AG10803 (cell line): ENCODE measurements around the gene OSBPL6.
"Not testable (repeated sequence)": the region's sequence is repeated elsewhere in the genome, so short reads cannot be mapped to it uniquely, and the experiment has no call there.

ENCODE experiments used
- DNase-seq: peaks from one replicate; pipeline ENCODE4 v3.0.0; 2010; ENCODE audit warnings: low read depth
- H3K4me3 ChIP-seq: 2 replicates; pipeline ENCODE4 v1.5.1; 2011; ENCODE audit warnings: mild to moderate bottlenecking, low read length, control low read depth
- CTCF ChIP-seq: conservative IDR thresholded peaks from 2 replicates; pipeline ENCODE4 v1.5.1; 2011; ENCODE audit warnings: mild to moderate bottlenecking, low read length, control low read depth, inconsistent platforms

The OSBPL6 gene

DNA sequence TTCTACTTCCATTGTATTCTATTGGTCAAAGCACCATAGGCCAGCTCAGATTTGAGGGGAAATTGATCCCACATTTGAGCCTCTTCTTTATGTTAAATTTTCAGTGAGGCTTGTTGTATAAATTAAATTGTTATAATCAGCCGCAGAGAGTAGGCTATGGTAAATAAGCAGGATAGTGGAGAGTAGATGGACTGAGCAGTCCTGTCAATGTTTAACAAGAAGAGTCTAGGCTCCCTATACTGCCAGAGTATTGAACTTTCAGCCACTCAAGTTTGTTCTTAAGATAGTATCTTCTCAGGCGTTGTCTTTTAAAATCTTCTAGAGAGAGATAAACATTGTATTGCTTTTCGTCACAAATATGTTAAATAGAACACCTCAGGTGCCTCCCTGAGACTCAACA, 155.7 kb downstream of the OSBPL6 start:
- H3K4me3 ChIP-seq: no peak overlapping the region
- no peak for DNase-seq
- no peak for TF ChIP-seq CTCF

- H3K4me3 ChIP-seq: not testable (repeated sequence)
These were observed 163.4 kb downstream of the OSBPL6 start for GRCh38 chr2:178357704-178358103.

GRCh38 chr2:178359192-178359912, 165.0 kb downstream of the OSBPL6 start:
- no peak overlapping the region for H3K4me3 ChIP-seq
- DNase-seq: no peak
- no peak for TF ChIP-seq CTCF

More at GRCh38 chr2:178357704-178358103, 163.4 kb downstream of the OSBPL6 start:
- DNase-seq: not testable (repeated sequence)

DNA sequence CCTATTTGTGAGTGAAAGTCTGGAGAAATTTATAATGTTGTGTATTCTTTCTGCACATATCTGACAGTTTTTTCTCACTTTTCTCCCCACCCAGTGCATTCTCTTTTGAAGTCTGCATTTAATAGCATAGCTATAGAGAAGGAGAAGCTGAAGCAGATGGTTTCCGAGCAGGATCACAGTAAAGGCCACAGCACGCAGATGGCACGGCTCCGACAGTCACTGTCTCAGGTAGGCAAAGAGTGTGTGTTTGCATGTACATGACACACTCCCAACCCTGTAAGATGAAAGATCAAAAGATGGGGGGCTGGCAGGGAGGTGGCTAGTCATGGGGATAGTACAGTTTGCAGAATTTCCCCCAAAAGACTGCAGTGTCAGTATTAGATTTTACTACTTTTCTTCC, 167.3 kb downstream of the OSBPL6 start:
- DNase-seq: no peak
- H3K4me3 ChIP-seq: no peak overlapping the region
- TF ChIP-seq CTCF: no peak

GRCh38 chr2:178363252-178363651, 168.9 kb downstream of the OSBPL6 start:
- no peak for TF ChIP-seq CTCF
- DNase-seq: peak; percentile 27
- H3K4me3 ChIP-seq: no peak overlapping the region

DNA sequence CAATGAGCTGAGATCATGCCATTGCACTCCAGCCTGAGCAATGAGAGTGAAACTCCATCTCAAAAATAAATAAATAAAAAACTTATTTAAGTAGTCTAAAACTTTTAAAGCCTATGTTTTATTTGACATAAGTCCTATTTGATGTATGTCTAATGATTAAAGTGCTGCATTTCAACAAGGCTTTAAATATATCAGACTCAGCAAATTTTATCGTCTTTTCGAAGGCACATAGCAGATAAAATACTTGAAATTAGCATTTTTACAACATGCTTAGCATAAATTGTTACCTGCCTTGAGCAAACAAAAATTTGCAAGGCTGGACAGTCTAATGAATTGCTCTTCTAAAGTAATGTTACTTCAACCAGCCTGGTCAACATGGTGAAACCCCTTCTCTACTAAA, 170.8 kb downstream of the OSBPL6 start:
- no peak overlapping the region for H3K4me3 ChIP-seq
- no peak for DNase-seq
- TF ChIP-seq CTCF: no peak

DNA sequence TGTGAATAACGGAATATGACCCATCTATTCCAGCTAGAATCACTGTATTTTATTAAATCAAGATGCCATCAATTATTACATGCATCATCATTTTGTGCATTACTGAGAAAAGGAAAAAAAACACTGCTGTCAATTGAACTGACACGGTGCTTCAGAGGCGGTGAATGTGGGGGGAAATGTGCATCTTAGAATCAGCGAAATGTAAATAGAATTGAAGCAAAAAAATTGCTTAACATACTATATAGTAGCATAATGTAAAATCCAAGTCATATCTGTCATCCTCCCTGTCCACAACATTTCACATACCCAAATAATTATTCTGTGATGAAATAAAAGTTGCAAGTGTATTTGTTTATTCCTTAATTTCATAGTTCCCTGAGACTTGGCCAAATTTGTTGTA, 172.1 kb downstream of the OSBPL6 start:
- DNase-seq: no peak

More for the DNA sequence above, 172.1 kb downstream of the OSBPL6 start:
- no peak for TF ChIP-seq CTCF
- H3K4me3 ChIP-seq: no peak overlapping the region
